Stomach (tissue), 9 donors: ENCODE results near the gene SLC5A11. TPM values are rescaled to one million over a fixed set of nuclear protein-coding genes. Genes with fewer than 3 reads are reported as not detected.

Source experiments
- DNase-seq, 2 donors: peaks; one replicate each; pipeline versions ENCODE4 v3.0.0 to v3.0.0-alpha.2; 2013 to 2019
- H3K27ac ChIP-seq, 5 donors: fragments of 200-600 bp in 4 of 5; sonication (generic) in 4 of 5; one replicate each; pipeline ENCODE4 v1.5.1; 2013 to 2019; ENCODE audit warnings: mild to moderate bottlenecking in 1 of 5, moderate library complexity in 1 of 5
- H3K27me3 ChIP-seq, 3 donors: fragments of 200-600 bp; sonication (generic); one replicate each; pipeline ENCODE4 v1.5.1; 2017 to 2019; ENCODE audit warnings: mixed run types in 1 of 3
- H3K36me3 ChIP-seq, 4 donors: fragments of 200-600 bp; sonication (generic); 1 replicate in 3 of 4; 2 replicates in 1 of 4; pipeline ENCODE4 v1.5.1; 2016 to 2019
- H3K4me1 ChIP-seq, 4 donors: fragments of 200-600 bp; sonication (generic); one replicate each; pipeline ENCODE4 v1.5.1; 2016 to 2019
- H3K4me3 ChIP-seq, 4 donors: fragments of 200-600 bp; sonication (generic) in 3 of 4; one replicate each; pipeline ENCODE4 v1.5.1; 2016 to 2019; ENCODE audit warnings: mild to moderate bottlenecking in 1 of 4
- H3K9me3 ChIP-seq, 4 donors: fragments of 200-600 bp; sonication (generic); one replicate each; pipeline ENCODE4 v1.5.1; 2016 to 2019
- EP300 ChIP-seq: sonication (generic); formaldehyde crosslinking; IDR thresholded peaks from one replicate; pipeline ENCODE4 v1.6.1; 2017; ENCODE audit warnings: antibody characterized with exemption
- POLR2A ChIP-seq, 4 donors: fragments of 450-650 bp; IDR thresholded peaks; one replicate each; pipeline ENCODE4 v1.6.1; 2016; ENCODE audit warnings: antibody characterized with exemption in 4 of 4, control low read depth in 2 of 4, mild to moderate bottlenecking in 1 of 4, moderate library complexity in 1 of 4
- POLR2AphosphoS5 ChIP-seq, 3 donors: sonication (generic); formaldehyde crosslinking; IDR thresholded peaks; one replicate each; pipeline ENCODE4 v1.6.1; 2016; ENCODE audit warnings: antibody characterized with exemption in 3 of 3
- WGBS, 5 donors: extraction: QIAGEN DNeasy Blood & Tissue Kit in 3 of 5; methylation state at CpG; one replicate each; pipeline versions ENCODE4 v1.1.5 to v1.1.7; 2013 to 2018; 5-methylcytosine and 5-hydroxymethylcytosine counted together
- intact Hi-C: fragments of 100-400 bp; cut with DNase I; formaldehyde crosslinking; loops from one replicate; pipeline ENCODE4 v1.15.1; 2023; ENCODE audit warnings: low total_unique reads
- polyA plus RNA-seq, 3 donors: library from polyadenylated mRNA; stranded (reverse); fragments of 200-250 nt; gene quantifications; one replicate each; pipeline ENCODE4 v1.2.3, GENCODE V29; 2013
- total RNA-seq, 5 donors: library from RNA; depleted of rRNA; stranded (reverse); fragments of >200 nt; gene quantifications; one replicate each; pipeline versions ENCODE4 v1.1.0 to v1.2.3, GENCODE V29; 2014 to 2016
- TF ChIP-seq, protein P1 (sequence below), 7 experiments: fragments of 450-650 bp in 4 of 7; fragments of 200-600 bp in 3 of 7; sonication (generic) in 3 of 7; IDR thresholded peaks; one replicate each; pipeline ENCODE4 v1.5.1; 2016 to 2019; ENCODE audit warnings: antibody characterized with exemption in 7 of 7, control low read depth in 2 of 7, mild to moderate bottlenecking in 1 of 7
- donor health status: healthy with polysubstance abuse.
- donor health status: Bipolar disorder and iron deficiency.
- donor health status: healthy.

The SLC5A11 gene
- total and polyA plus RNA-seq, 8 donors, result not detected

- no peak overlapping the region for H3K4me3 ChIP-seq
- no peaks in the 10 kb centered on the region for H3K4me1 ChIP-seq
- no peaks in the 10 kb centered on the region for H3K27me3 ChIP-seq
- TF ChIP-seq EP300 (no peak), POLR2AphosphoS5 (IDR thresholded peaks at IDR 0.05) (no peak), POLR2A (IDR thresholded peaks at IDR 0.05) (no peak)
- TF ChIP-seq, protein P1, sequence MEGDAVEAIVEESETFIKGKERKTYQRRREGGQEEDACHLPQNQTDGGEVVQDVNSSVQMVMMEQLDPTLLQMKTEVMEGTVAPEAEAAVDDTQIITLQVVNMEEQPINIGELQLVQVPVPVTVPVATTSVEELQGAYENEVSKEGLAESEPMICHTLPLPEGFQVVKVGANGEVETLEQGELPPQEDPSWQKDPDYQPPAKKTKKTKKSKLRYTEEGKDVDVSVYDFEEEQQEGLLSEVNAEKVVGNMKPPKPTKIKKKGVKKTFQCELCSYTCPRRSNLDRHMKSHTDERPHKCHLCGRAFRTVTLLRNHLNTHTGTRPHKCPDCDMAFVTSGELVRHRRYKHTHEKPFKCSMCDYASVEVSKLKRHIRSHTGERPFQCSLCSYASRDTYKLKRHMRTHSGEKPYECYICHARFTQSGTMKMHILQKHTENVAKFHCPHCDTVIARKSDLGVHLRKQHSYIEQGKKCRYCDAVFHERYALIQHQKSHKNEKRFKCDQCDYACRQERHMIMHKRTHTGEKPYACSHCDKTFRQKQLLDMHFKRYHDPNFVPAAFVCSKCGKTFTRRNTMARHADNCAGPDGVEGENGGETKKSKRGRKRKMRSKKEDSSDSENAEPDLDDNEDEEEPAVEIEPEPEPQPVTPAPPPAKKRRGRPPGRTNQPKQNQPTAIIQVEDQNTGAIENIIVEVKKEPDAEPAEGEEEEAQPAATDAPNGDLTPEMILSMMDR (IDR thresholded peaks at IDR 0.05), result no peak
- intact Hi-C loops, result no loop called here
- 94 to 97% (median 95%) methylated on average over 12 to 14 of the region's 14 CpGs for WGBS, 5 donors
- no peak overlapping the region for H3K27ac ChIP-seq
- no peaks in the 10 kb centered on the region for H3K9me3 ChIP-seq
- DNase-seq, result no peak
- H3K36me3 ChIP-seq, result peaks cover 52 to 100% (median 99%) of the 10 kb centered on the region in 4 donors
These were observed 93.5 kb downstream of the SLC5A11 start for GRCh38 chr16:24939224-24939623.

GRCh38 chr16:24939738-24940137, 94.0 kb downstream of the SLC5A11 start:
- Histone ChIP-seq H3K27ac (no peak overlapping the region), H3K36me3 (peaks cover 46 to 100% (median 99%) of the 10 kb centered on the region in 4 donors), H3K4me1 (no peaks in the 10 kb centered on the region), H3K9me3 (no peaks in the 10 kb centered on the region), H3K27me3 (no peaks in the 10 kb centered on the region), H3K4me3 (no peak overlapping the region)
- 95 to 100% (median 98%) methylated on average over 2 of the region's 2 CpGs for WGBS, 5 donors
- no peak for DNase-seq
- no peak for TF ChIP-seq POLR2A (IDR thresholded peaks at IDR 0.05)
- TF ChIP-seq, protein P1 (IDR thresholded peaks at IDR 0.05), result no peak
- TF ChIP-seq EP300, result no peak
- TF ChIP-seq POLR2AphosphoS5 (IDR thresholded peaks at IDR 0.05), result no peak
- intact Hi-C loops, result no loop called here

- intact Hi-C loops, result no loop called here
- no peak for TF ChIP-seq POLR2AphosphoS5 (IDR thresholded peaks at IDR 0.05)
- TF ChIP-seq POLR2A (IDR thresholded peaks at IDR 0.05), result no peak
- no peak for TF ChIP-seq EP300
- TF ChIP-seq, protein P1 (IDR thresholded peaks at IDR 0.05), result no peak
- Histone ChIP-seq H3K9me3 (no peaks in the 10 kb centered on the region), H3K27me3 (no peaks in the 10 kb centered on the region), H3K27ac (no peak overlapping the region), H3K4me1 (no peaks in the 10 kb centered on the region), H3K36me3 (peaks cover 45 to 100% (median 100%) of the 10 kb centered on the region in 4 donors), H3K4me3 (no peak overlapping the region)
- no peak for DNase-seq
- WGBS, 5 donors, result 96 to 99% (median 96%) methylated on average over 7 of the region's 7 CpGs
These were observed 97.7 kb downstream of the SLC5A11 start for GRCh38 chr16:24943471-24943870.

DNA sequence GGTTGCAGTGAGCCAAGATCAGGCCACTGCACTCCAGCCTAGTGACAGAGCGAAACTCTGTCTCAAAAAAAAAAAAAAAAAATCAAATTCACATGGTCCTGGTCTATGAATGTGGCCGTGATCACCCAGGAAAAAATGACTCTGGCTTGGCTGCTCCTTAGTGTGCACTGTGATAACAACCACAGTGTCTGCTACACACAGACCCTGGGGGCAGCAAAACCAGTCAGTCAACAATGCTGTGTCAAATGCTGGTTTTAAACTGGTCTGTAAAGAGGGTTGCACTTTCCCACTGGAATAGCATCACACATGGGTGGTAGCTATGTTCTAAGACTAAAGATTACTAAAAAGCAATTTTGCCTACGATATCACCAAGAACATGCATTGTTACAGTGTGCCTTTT, 98.4 kb downstream of the SLC5A11 start:
- no peaks in the 10 kb centered on the region for H3K4me1 ChIP-seq
- H3K27me3 ChIP-seq, result no peaks in the 10 kb centered on the region
- H3K4me3 ChIP-seq, result no peak overlapping the region
- TF ChIP-seq, protein P1 (IDR thresholded peaks at IDR 0.05), result no peak
- no peak for TF ChIP-seq POLR2AphosphoS5 (IDR thresholded peaks at IDR 0.05)
- no peak for TF ChIP-seq EP300
- TF ChIP-seq POLR2A (IDR thresholded peaks at IDR 0.05), result no peak
- DNase-seq, result no peak
- intact Hi-C loops, result no loop called here
- peaks cover 43 to 100% (median 100%) of the 10 kb centered on the region in 4 donors for H3K36me3 ChIP-seq
- 82 to 98% (median 95%) methylated on average over 3 of the region's 3 CpGs for WGBS, 5 donors
- H3K27ac ChIP-seq, result no peak overlapping the region
- H3K9me3 ChIP-seq, result no peaks in the 10 kb centered on the region
